SK-N-SH (cell line): Measurements from ENCODE around the gene SP1. TPM values are rescaled to one million over a fixed set of nuclear protein-coding genes. Genes with fewer than 3 reads are reported as not detected.

Experiments used
- CTCF ChIA-PET: fragments of 300-600, 350-600 bp; formaldehyde crosslinking; extraction: SDS; loops from one replicate; lab custom pipeline; 2021; lab: Yijun Ruan, JAX
- POLR2A ChIA-PET: fragments of 350-600 bp; sonication (Branson Sonifier 250); formaldehyde crosslinking; extraction: SDS; loops from one replicate; lab custom pipeline; 2020; ENCODE audit warnings: antibody characterized with exemption, inconsistent platforms; lab: Yijun Ruan, JAX
- DNase-seq: peaks from one replicate; pipeline ENCODE4 v3.0.0; 2012
- H2AFZ ChIP-seq: fragments of 200-600 bp; sonication (generic); 2 replicates; pipeline ENCODE4 v1.8.1; 2016; ENCODE audit warnings: antibody characterized with exemption, mild to moderate bottlenecking, low read depth
- H3F3A ChIP-seq: fragments of 200-600 bp; sonication (generic); replicated peaks from 2 replicates; pipeline ENCODE3; 2016; ENCODE audit warnings: antibody characterized with exemption, mild to moderate bottlenecking; ENCODE audit not compliant: insufficient read depth
- H3K27ac ChIP-seq, 2 experiments: fragments of 200-500 bp in 1 of 2; fragments of 200-600 bp in 1 of 2; sonication (Bioruptor generic) in 1 of 2; sonication (generic), shearing (Covaris generic) in 1 of 2; 2 replicates each; pipeline versions ENCODE4 v1.5.1 to v1.6.1; 2014 to 2016; ENCODE audit warnings: low read depth in 2 of 2, inconsistent platforms in 1 of 2, low read length in 1 of 2, mild to moderate bottlenecking in 1 of 2, mixed read lengths in 1 of 2
- H3K27me3 ChIP-seq: fragments of 200-600 bp; sonication (generic), shearing (Covaris generic); 2 replicates; pipeline ENCODE4 v1.6.1; 2016; ENCODE audit warnings: mixed run types; ENCODE audit not compliant: insufficient read depth
- H3K36me3 ChIP-seq, 2 experiments: fragments of 200-500 bp in 1 of 2; fragments of 200-600 bp in 1 of 2; sonication (Bioruptor generic) in 1 of 2; sonication (generic) in 1 of 2; replicated peaks in 1 of 2; 2 replicates each; pipeline versions ENCODE3 to v1.5.1; 2014 to 2016; ENCODE audit warnings: low read length in 1 of 2, mild to moderate bottlenecking in 1 of 2; ENCODE audit not compliant: insufficient read depth in 2 of 2, control insufficient read depth in 1 of 2
- H3K4me1 ChIP-seq, 2 experiments: fragments of 200-500 bp in 1 of 2; fragments of 200-600 bp in 1 of 2; sonication (Bioruptor generic) in 1 of 2; sonication (generic), shearing (Covaris generic) in 1 of 2; 2 replicates each; pipeline versions ENCODE4 v1.5.1 to v1.6.1; 2014 to 2016; ENCODE audit warnings: low read depth in 1 of 2, low read length in 1 of 2, mixed run types in 1 of 2; ENCODE audit not compliant: insufficient read depth in 2 of 2, control insufficient read depth in 1 of 2
- H3K4me2 ChIP-seq: fragments of 200-600 bp; sonication (generic), shearing (Covaris generic); 2 replicates; pipeline ENCODE4 v1.6.1; 2017; ENCODE audit warnings: mixed run types
- H3K4me3 ChIP-seq, 2 experiments: fragments of 200-500 bp in 1 of 2; fragments of 200-600 bp in 1 of 2; sonication (Bioruptor generic) in 1 of 2; sonication (generic), shearing (Covaris generic) in 1 of 2; 2 replicates each; pipeline versions ENCODE4 v1.5.1 to v1.8.1; 2014 to 2016; ENCODE audit warnings: low read depth in 2 of 2, inconsistent platforms in 1 of 2, low read length in 1 of 2, mild to moderate bottlenecking in 1 of 2, mixed read lengths in 1 of 2, moderate library complexity in 1 of 2
- H3K79me2 ChIP-seq: fragments of 200-600 bp; sonication (generic); 2 replicates; pipeline ENCODE4 v1.8.1; 2017; ENCODE audit warnings: mild to moderate bottlenecking; ENCODE audit not compliant: insufficient read depth
- H3K9ac ChIP-seq: fragments of 200-600 bp; sonication (generic); 2 replicates; pipeline ENCODE4 v1.6.1; 2017; ENCODE audit warnings: mixed run types
- H3K9me2 ChIP-seq: fragments of 200-600 bp; sonication (generic); 2 replicates; pipeline ENCODE4 v1.6.1; 2017; ENCODE audit warnings: mixed run types
- H3K9me3 ChIP-seq: fragments of 200-600 bp; sonication (generic); 2 replicates; pipeline ENCODE4 v1.6.1; 2017; ENCODE audit warnings: mixed run types, mild to moderate bottlenecking, moderate library complexity
- H4K20me1 ChIP-seq: fragments of 200-600 bp; sonication (generic); 2 replicates; pipeline ENCODE4 v1.6.1; 2017; ENCODE audit warnings: mild to moderate bottlenecking, mixed run types; ENCODE audit not compliant: insufficient read depth
- CHD2 ChIP-seq: fragments of 150-350 bp; IDR thresholded peaks from 2 replicates; pipeline ENCODE4 v1.6.1; 2018; ENCODE audit warnings: low read length; ENCODE audit not compliant: partially characterized antibody
- CTCF ChIP-seq: fragments of 200-600 bp; sonication (generic); IDR thresholded peaks from 2 replicates; pipeline ENCODE4 v1.6.1; 2017; ENCODE audit warnings: antibody characterized with exemption, mild to moderate bottlenecking, moderate library complexity
- ELF1 ChIP-seq: IDR thresholded peaks from 2 replicates; pipeline ENCODE4 v1.4.0; 2012
- FOXJ3 ChIP-seq: sonication (generic); formaldehyde crosslinking; IDR thresholded peaks from 2 replicates; pipeline ENCODE4 v1.5.1; 2020; ENCODE audit warnings: mild to moderate bottlenecking, missing genetic modification reagents
- GABPA ChIP-seq: IDR thresholded peaks from 2 replicates; pipeline ENCODE4 v1.4.0; 2012; ENCODE audit warnings: low read depth, mild to moderate bottlenecking
- MEF2A ChIP-seq: IDR thresholded peaks from 2 replicates; pipeline ENCODE4 v1.4.0; 2012; ENCODE audit warnings: low read depth, borderline replicate concordance
- MXI1 ChIP-seq: IDR thresholded peaks from 2 replicates; pipeline ENCODE4 v1.6.1; 2012; ENCODE audit warnings: mild to moderate bottlenecking, low read depth, low read length, improper control_type of control experiment
- NFIC ChIP-seq: IDR thresholded peaks from 2 replicates; pipeline ENCODE4 v1.4.0; 2012; ENCODE audit warnings: borderline replicate concordance
- NRF1 ChIP-seq: IDR thresholded peaks from 2 replicates; pipeline ENCODE4 v1.6.1; 2012; ENCODE audit warnings: low read depth, mild to moderate bottlenecking, low read length
- PBX3 ChIP-seq: IDR thresholded peaks from 2 replicates; pipeline ENCODE4; 2012
- RAD21 ChIP-seq: IDR thresholded peaks from 2 replicates; pipeline ENCODE4 v1.6.1; 2012; ENCODE audit warnings: mild to moderate bottlenecking, low read length
- RFX5 ChIP-seq: IDR thresholded peaks from 2 replicates; pipeline ENCODE4 v1.6.1; 2012; ENCODE audit warnings: mild to moderate bottlenecking, improper control_type of control experiment, low read length
- RXRA ChIP-seq: IDR thresholded peaks from 2 replicates; pipeline ENCODE4 v1.4.0; 2012; ENCODE audit warnings: low read depth, mild to moderate bottlenecking, borderline replicate concordance
- SMC3 ChIP-seq: IDR thresholded peaks from 2 replicates; pipeline ENCODE4 v1.6.1; 2012; ENCODE audit warnings: low read depth, low read length, improper control_type of control experiment
- TCF12 ChIP-seq: IDR thresholded peaks from 2 replicates; pipeline ENCODE4 v1.4.0; 2012
- TEAD4 ChIP-seq: IDR thresholded peaks from 2 replicates; pipeline ENCODE4 v1.4.0; 2012; ENCODE audit warnings: mild to moderate bottlenecking, borderline replicate concordance; ENCODE audit not compliant: insufficient read depth
- USF1 ChIP-seq: IDR thresholded peaks from 2 replicates; pipeline ENCODE4 v1.4.0; 2012; ENCODE audit warnings: low read depth, borderline replicate concordance
- ZBTB33 ChIP-seq: IDR thresholded peaks from 2 replicates; pipeline ENCODE4 v1.4.0; 2012; ENCODE audit warnings: low read depth, borderline replicate concordance
- WGBS: methylation state at CpG from one replicate; pipeline ENCODE4 v1.1.6; 2017; ENCODE audit warnings: low lambda C conversion rate; 5-methylcytosine and 5-hydroxymethylcytosine counted together
- polyA plus RNA-seq, 3 experiments: library from polyadenylated mRNA; depleted of rRNA; stranded (reverse); fragments of >200 nt; gene quantifications; 2 replicates each; pipeline ENCODE4 v1.2.3, GENCODE V29; 2012

The SP1 gene
- polyA plus RNA-seq, 1 of the 3 experiments (the other 2 are of a cell fraction), result 12.9 TPM

- Histone ChIP-seq H3K9me2 (no peaks in the 10 kb centered on the region), H3K36me3 (peaks cover 14 to 15% of the 10 kb centered on the region in 2 experiments), H3K4me3 (peak overlapping the region; percentile 52 to 59), H2AFZ (peak overlapping the region; percentile 80), H3K9ac (peak overlapping the region; percentile 68), H4K20me1 (0 out of 2 replicates have a peak, but pooled peaks cover 6% of the 10 kb centered on the region), H3K27me3 (no peaks in the 10 kb centered on the region), H3K4me1 (peaks cover 25 to 29% of the 10 kb centered on the region in 2 experiments; a peak in 3 of 4 replicates), H3F3A (peaks cover 21% of the 10 kb centered on the region), H3K27ac (peak overlapping the region; percentile 76 to 96), H3K79me2 (peaks cover 29% of the 10 kb centered on the region), H3K9me3 (no peaks in the 10 kb centered on the region), H3K4me2 (peak overlapping the region; percentile 73)
- WGBS, result 27% methylated on average over 22 of the region's 23 CpGs
- ChIA-PET POLR2A (interaction anchor here (0.6 to 2.2 kb wide), 10 partner anchors 12 to 807 kb away, joined by 3 to 19 read pairs (median 4); partner anchors contain the start of genes AAAS, MAP3K12 and PRR13), CTCF (interaction anchor here (0.8 to 3.3 kb wide), 9 partner anchors 9 to 57 kb away, joined by 3 to 23 read pairs (median 6); partner anchors contain the start of gene AAAS)
- TF ChIP-seq MXI1 (0 out of 2 replicates have a peak, but pooled peaks have one; percentile 22), CHD2 (no peak)
- DNase-seq, result no peak
Observed at GRCh38 chr12:53378724-53379388, 1.1 kb upstream of the SP1 start.

- H4K20me1 ChIP-seq, result peaks cover 6% of the 10 kb centered on the region; the same call in 1 of the 2 replicates
- WGBS, result under 1% methylated on average over 25 of the region's 29 CpGs
- peak; percentile 91 for DNase-seq
- peak overlapping the region; percentile 52 to 59 for H3K4me3 ChIP-seq
- ChIA-PET POLR2A (interaction anchor here (0.6 to 2.2 kb wide), 11 partner anchors 20 to 1347 kb away, joined by 3 to 19 read pairs (median 4); partner anchors contain the start of genes AAAS, MAP3K12 and PRR13), CTCF (interaction anchor here (0.8 to 3.3 kb wide), 10 partner anchors 14 to 68 kb away, joined by 3 to 23 read pairs (median 4); partner anchors contain the start of gene AAAS)
- peaks cover 21% of the 10 kb centered on the region for H3F3A ChIP-seq
- peak overlapping the region; percentile 73 for H3K4me2 ChIP-seq
- peak overlapping the region; percentile 89 to 96 for H3K27ac ChIP-seq
- H3K9me3 ChIP-seq, result no peaks in the 10 kb centered on the region
- H3K4me1 ChIP-seq, result peaks cover 29 to 32% of the 10 kb centered on the region in 2 experiments
- H3K9me2 ChIP-seq, result no peaks in the 10 kb centered on the region
- H3K9ac ChIP-seq, result peak overlapping the region; percentile 92
- H2AFZ ChIP-seq, result peak overlapping the region; percentile 80
- H3K27me3 ChIP-seq, result no peaks in the 10 kb centered on the region
- peaks cover 36% of the 10 kb centered on the region for H3K79me2 ChIP-seq
- peaks cover 14 to 20% of the 10 kb centered on the region in 2 experiments for H3K36me3 ChIP-seq
- TF ChIP-seq MXI1 (0 out of 2 replicates have a peak, but pooled peaks have one; percentile 14), USF1 (no peak), ELF1 (peak; percentile 73), MEF2A (no peak), CTCF (no peak), NRF1 (no peak), RAD21 (no peak), GABPA (peak; percentile 76), CHD2 (peak; percentile 97), ZBTB33 (peak; percentile 75; the same call in 1 of the 2 replicates), NFIC (no peak), RXRA (no peak), FOXJ3 (CRISPR knock-in tag) (no peak), RFX5 (no peak), SMC3 (no peak), TCF12 (no peak), TEAD4 (no peak), PBX3 (peak; percentile 98)
Observed at GRCh38 chr12:53379389-53380103, 430 bp upstream of the SP1 start.
